ENCODE data around the gene SGMS2.
A peak's percentile ranks its signal among the peaks of the same experiment; 100 is the strongest.

The SGMS2 gene

DNA sequence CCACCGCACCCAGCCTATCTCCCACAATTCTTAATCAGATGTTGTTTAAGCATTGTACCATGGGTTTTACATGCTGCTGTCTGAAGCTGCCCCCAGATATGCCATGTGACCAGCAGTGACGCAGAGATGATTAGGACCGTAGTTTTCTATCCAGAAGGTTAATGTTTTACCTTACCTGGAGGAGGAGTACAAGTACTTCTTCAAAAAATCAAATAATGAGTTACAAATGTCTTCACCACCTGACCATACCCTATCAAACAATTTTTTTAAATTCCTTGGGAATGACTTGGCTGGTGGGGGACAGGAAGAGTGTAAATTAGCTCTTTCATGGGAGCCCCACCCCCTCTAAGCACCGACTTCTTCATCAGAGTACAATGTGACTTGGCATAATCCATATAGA lies 16.2 kb upstream of the SGMS2 start:
- DNase-seq (ENCODE audit: low spot score): no peak
- POLR2A ChIA-PET (ENCODE audit: low non-redundant PET): no interaction called here
- CTCF ChIA-PET: no interaction called here
- no peak overlapping the region for H3K27ac ChIP-seq
- TF ChIP-seq, protein P1, sequence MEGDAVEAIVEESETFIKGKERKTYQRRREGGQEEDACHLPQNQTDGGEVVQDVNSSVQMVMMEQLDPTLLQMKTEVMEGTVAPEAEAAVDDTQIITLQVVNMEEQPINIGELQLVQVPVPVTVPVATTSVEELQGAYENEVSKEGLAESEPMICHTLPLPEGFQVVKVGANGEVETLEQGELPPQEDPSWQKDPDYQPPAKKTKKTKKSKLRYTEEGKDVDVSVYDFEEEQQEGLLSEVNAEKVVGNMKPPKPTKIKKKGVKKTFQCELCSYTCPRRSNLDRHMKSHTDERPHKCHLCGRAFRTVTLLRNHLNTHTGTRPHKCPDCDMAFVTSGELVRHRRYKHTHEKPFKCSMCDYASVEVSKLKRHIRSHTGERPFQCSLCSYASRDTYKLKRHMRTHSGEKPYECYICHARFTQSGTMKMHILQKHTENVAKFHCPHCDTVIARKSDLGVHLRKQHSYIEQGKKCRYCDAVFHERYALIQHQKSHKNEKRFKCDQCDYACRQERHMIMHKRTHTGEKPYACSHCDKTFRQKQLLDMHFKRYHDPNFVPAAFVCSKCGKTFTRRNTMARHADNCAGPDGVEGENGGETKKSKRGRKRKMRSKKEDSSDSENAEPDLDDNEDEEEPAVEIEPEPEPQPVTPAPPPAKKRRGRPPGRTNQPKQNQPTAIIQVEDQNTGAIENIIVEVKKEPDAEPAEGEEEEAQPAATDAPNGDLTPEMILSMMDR (conservative IDR thresholded peaks at IDR 0.05; ENCODE audit: low read depth): no peak

DNA sequence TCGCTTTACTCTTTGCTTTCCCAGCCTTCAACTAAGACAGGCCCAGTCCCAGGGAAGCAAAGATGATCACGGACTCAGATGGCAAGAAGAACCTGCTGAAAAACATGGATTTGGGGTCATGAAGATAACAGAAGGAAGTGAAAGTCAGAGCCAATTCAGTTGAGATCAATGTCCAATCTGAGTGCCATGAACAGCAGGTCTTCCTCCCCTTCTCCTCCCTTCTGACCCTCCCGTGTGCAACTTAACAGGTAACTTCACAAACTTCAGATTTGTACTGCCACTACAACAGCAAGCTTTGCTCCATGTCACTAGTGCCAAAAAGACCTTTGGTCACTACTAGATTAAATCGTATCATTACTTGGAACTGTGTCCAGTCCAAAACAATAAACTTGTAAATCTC lies 15.5 kb upstream of the SGMS2 start:
- ChIA-PET CTCF (no interaction called here), POLR2A (ENCODE audit: low non-redundant PET) (no interaction called here)
- TF ChIP-seq, protein P1 (conservative IDR thresholded peaks at IDR 0.05; ENCODE audit: low read depth): no peak
- no peak overlapping the region for H3K27ac ChIP-seq
- no peak for DNase-seq (ENCODE audit: low spot score)

DNA sequence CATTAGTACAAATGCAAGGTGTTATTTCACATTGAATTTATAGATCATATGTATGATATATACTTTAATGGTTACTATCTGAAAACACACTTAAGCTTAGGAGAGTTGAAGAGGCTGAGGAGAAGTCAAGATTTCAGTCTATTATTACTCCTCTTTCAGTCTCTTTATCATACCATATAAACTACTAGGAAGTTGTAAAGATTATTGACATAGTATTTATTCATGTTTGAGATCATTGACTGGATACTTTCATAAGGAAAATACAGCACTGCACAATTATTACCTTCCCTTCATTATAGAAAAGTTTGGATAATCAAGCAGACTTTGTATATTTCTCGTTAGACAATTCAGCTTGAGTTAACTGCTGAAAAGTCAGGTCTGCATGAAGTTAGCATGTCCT lies 10.0 kb upstream of the SGMS2 start:
- DNase-seq (ENCODE audit: low spot score): no peak
- TF ChIP-seq, protein P1 (conservative IDR thresholded peaks at IDR 0.05; ENCODE audit: low read depth): no peak
- POLR2A ChIA-PET (ENCODE audit: low non-redundant PET): no interaction called here
- CTCF ChIA-PET: no interaction called here
- no peak overlapping the region for H3K27ac ChIP-seq

DNA sequence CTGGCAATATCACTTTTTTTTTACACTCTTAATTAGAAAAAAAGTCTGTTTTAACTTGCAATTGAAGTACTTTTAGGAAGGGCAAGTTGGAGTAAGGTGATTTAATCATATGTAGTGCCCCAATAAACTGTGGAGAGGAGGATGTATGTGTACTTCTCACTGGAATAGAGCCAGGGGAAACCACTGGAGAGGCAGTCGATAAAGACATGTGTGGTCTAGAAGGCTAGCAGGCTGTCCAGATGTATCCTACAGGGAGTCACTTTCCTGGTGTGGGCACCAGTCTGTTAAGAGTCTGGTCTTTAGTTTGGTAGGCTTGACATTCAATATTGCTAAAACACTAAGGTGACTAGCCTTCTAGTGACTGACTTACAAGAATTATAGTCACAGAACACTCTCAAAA lies 9.6 kb upstream of the SGMS2 start:
- DNase-seq (ENCODE audit: low spot score): no peak
- CTCF ChIA-PET: no interaction called here
- POLR2A ChIA-PET (ENCODE audit: low non-redundant PET): no interaction called here
- H3K27ac ChIP-seq: no peak overlapping the region
- TF ChIP-seq, protein P1 (conservative IDR thresholded peaks at IDR 0.05; ENCODE audit: low read depth): no peak

DNA sequence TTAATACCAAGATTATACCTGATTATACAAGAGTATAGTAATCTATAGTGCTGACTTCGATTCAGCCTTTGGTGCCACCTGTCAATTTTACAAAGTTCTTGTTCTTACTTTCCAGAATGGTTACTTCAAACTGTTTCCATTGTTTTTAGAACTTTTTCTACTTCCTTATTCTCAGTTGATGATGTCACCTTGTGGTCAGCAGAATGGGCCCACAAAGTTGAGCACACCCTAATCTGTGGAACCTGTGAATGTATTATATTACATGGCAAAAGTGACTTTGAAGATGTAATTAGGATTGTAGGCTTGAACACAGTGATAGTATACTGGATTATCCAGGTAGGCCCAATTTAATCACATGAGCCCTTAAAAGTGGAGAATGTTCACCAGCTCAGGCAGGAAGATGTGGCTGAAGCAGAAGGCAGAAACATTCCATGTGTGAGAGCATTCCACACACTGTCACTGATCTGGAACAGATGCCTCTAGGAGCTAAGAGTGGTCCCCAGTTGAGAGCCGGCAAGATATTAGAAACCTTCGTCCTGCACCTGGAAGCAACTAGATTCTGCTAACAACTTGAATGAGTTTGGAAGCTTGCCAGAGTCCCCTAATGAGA lies 6.3 kb upstream of the SGMS2 start:
- DNase-seq (ENCODE audit: low spot score): no peak
- POLR2A ChIA-PET (ENCODE audit: low non-redundant PET): no interaction called here
- no peak overlapping the region for H3K27ac ChIP-seq
- TF ChIP-seq, protein P1 (conservative IDR thresholded peaks at IDR 0.05; ENCODE audit: low read depth): no peak
- CTCF ChIA-PET: no interaction called here

DNA sequence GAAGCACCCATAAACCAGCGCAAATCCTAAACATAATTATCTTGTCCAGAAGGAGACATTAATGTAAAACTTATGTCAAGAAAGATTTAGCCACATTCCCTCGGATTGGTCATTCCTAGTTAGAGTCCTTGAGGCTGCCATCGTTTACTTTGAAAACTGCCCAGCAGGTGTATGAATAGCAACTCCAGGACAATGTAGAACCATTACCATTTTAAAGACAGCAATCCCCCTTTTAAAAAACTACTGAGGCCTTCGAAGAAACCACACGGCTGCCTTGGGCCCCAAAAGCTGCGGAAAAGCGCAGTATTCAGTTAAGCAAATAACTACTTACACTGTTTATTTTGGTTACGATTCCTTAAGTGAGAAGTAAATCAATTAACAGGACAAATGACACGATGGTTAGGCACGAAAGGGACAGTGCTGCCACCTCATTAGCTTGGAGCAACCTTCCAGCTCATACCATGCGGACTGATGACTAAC lies 822 bp upstream of the SGMS2 start:
- CTCF ChIA-PET: no interaction called here
- POLR2A ChIA-PET (ENCODE audit: low non-redundant PET): no interaction called here
- TF ChIP-seq, protein P1 (conservative IDR thresholded peaks at IDR 0.05; ENCODE audit: low read depth): no peak
- no peak for DNase-seq (ENCODE audit: low spot score)
- peak overlapping the region; percentile 97 for H3K27ac ChIP-seq
